H1 (cell line): ENCODE measurements around the gene PDE9A. TPM values are rescaled to one million over a fixed set of nuclear protein-coding genes. Genes with fewer than 3 reads are reported as not detected.

Experiments
- EP300 ChIP-seq, 2 experiments: IDR thresholded peaks; 1 replicate in 1 of 2; 2 replicates in 1 of 2; pipeline ENCODE4 v1.6.1; 2011 to 2012; ENCODE audit warnings: low read depth in 2 of 2, low read length in 2 of 2, mild to moderate bottlenecking in 2 of 2, borderline replicate concordance in 1 of 2, inconsistent platforms in 1 of 2, moderate library complexity in 1 of 2
- POLR2AphosphoS5 ChIP-seq: IDR thresholded peaks from 2 replicates; pipeline ENCODE4 v1.6.1; 2011; ENCODE audit warnings: low read depth, low read length
- SIN3A ChIP-seq, 2 experiments: IDR thresholded peaks in 1 of 2; conservative IDR thresholded peaks in 1 of 2; 2 replicates each; pipeline ENCODE4 v1.6.1; 2011 to 2012; ENCODE audit warnings: low read length in 2 of 2, improper control_type of control experiment in 1 of 2, low read depth in 1 of 2, mild to moderate bottlenecking in 1 of 2
- TEAD4 ChIP-seq: IDR thresholded peaks from 2 replicates; pipeline ENCODE4 v1.6.1; 2012; ENCODE audit warnings: low read depth, low read length, inconsistent platforms, mixed read lengths
- polyA plus RNA-seq, 7 experiments: library from polyadenylated mRNA; depleted of rRNA in 3 of 7; stranded (reverse) in 5 of 7; unstranded in 2 of 7; fragments of >200 nt in 5 of 7; fragments of 200-250 nt in 2 of 7; gene quantifications; 1 replicate in 5 of 7; 2 replicates in 1 of 7; 4 replicates in 1 of 7; pipeline versions ENCODE4 v1.2.1 to v1.2.3, GENCODE V29; 2011 to 2013; ENCODE audit warnings: missing spikeins in 2 of 7, mixed read lengths in 2 of 7
- total RNA-seq: library from RNA; stranded (reverse); fragmentation: NEBNext Ultra II Directional; extraction: Animal tissue kit (Norgen Biotek cat#: 25700); gene quantifications from 2 replicates; pipeline ENCODE4 v1.2.1, GENCODE V29; 2021

PDE9A gene
- total and polyA plus RNA-seq, 2 of the 8 experiments (the other 6 are each of a cell fraction or from before 2014, with no cell fraction given) = 39.2 to 45.9 TPM

- TF ChIP-seq EP300 (IDR thresholded peaks at IDR 0.05; ENCODE audit: borderline replicate concordance in 1 of 2, low read depth in 2 of 2, low read length in 2 of 2) (no peak), POLR2AphosphoS5 (no peak), SIN3A (conservative IDR thresholded peaks at IDR 0.05 in 1 of 2, IDR thresholded peaks at IDR 0.05 in 1 of 2; ENCODE audit: low read depth in 1 of 2, low read length in 2 of 2) (no peak), TEAD4 (no peak)
These were observed 22.0 kb downstream of the PDE9A start (continued) for GRCh38 chr21:42675403-42675802.
